GM13977 (cell line): ENCODE results near the gene IGSF5.

Source experiments
- DNase-seq: peaks from one replicate; pipeline ENCODE4 v3.0.0; 2012; ENCODE audit warnings: low spot score
- in situ Hi-C: fragments of 300-500 bp; cut with MboI; formaldehyde crosslinking; loops from one replicate; pipeline ENCODE4 v1.12.0; 2022; ENCODE audit warnings: low sequenced_read_pairs, low pct_unique_long_range_greater_than_20kb, mixed read lengths, inconsistent platforms; ENCODE audit not compliant: unreplicated experiment
- TF ChIP-seq, protein P1 (sequence below): IDR thresholded peaks from 2 replicates; pipeline ENCODE4 v1.5.1; 2012; ENCODE audit warnings: mild to moderate bottlenecking, control low read depth; ENCODE audit not compliant: insufficient read depth; ENCODE audit errors: extremely low read depth, missing control alignments

IGSF5 gene

DNA sequence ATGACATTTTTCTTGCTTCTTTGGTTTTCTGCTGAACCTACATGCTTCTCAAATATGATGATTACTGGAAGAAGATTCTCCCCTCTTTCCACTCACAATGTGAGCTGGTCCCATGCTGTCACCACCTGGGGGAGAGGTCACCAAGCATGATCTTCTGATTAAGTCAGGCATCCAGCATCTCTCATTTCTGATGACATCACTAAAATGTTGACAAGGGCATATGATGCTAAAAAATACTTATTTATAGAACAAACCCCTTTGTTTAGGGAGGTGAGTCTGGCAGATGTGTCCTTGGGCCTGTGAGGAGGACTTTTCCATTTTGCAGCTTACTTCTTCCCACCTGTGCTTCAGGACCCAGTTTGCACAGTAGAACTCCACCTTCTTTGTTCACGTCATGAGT is 80.3 kb downstream of the IGSF5 start:
- no peak for DNase-seq
- TF ChIP-seq, protein P1, sequence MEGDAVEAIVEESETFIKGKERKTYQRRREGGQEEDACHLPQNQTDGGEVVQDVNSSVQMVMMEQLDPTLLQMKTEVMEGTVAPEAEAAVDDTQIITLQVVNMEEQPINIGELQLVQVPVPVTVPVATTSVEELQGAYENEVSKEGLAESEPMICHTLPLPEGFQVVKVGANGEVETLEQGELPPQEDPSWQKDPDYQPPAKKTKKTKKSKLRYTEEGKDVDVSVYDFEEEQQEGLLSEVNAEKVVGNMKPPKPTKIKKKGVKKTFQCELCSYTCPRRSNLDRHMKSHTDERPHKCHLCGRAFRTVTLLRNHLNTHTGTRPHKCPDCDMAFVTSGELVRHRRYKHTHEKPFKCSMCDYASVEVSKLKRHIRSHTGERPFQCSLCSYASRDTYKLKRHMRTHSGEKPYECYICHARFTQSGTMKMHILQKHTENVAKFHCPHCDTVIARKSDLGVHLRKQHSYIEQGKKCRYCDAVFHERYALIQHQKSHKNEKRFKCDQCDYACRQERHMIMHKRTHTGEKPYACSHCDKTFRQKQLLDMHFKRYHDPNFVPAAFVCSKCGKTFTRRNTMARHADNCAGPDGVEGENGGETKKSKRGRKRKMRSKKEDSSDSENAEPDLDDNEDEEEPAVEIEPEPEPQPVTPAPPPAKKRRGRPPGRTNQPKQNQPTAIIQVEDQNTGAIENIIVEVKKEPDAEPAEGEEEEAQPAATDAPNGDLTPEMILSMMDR, result no peak
- in situ Hi-C loops, result no loop called here

DNA sequence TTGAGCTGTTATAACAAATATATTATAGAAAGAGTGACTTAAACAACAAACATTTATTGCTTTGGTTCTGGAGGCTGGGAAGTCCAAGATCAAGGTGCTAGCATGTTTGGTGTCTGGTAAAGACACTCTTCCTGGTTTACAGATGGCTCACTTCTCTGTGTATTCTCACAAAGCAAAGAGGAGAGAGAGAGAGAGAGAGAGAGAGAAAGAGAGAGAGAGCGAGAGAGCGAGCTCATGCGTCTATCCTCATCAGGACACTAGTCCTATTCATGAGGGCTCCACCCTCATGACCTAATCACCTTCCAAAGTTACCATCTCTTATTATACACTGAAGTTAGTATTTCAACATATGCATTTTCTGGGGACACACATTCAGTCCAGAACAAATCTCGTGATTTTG is 89.6 kb downstream of the IGSF5 start:
- in situ Hi-C loops, result no loop called here

DNA sequence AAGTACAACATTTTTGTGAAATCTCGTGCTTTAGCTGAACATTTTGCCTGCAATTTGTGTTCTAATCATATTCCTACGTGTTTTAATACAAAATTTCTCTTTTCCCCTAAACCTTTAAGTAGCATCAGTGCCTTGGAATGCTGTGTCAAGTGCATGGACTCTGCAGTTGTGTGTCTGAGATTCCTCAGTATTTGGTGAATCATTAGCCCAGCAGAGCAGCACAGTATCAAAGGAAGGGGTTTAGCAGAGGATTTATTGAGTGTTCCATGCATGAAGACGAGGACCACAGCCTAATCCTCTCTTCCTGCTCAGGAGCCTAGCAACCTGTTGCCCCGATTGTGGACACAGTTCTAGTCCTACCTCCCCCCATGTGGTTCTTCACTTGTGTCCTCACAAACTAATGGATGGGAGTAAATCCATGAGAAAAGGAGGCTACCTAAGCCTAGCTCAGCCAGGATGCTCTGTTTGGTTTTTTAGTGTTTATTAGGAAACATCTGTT is 92.9 kb downstream of the IGSF5 start:
- TF ChIP-seq, protein P1, result no peak
- no peak for DNase-seq
- in situ Hi-C loops, result no loop called here

More for the DNA sequence above, 89.6 kb downstream of the IGSF5 start:
- TF ChIP-seq, protein P1, result no peak
- no peak for DNase-seq

DNA sequence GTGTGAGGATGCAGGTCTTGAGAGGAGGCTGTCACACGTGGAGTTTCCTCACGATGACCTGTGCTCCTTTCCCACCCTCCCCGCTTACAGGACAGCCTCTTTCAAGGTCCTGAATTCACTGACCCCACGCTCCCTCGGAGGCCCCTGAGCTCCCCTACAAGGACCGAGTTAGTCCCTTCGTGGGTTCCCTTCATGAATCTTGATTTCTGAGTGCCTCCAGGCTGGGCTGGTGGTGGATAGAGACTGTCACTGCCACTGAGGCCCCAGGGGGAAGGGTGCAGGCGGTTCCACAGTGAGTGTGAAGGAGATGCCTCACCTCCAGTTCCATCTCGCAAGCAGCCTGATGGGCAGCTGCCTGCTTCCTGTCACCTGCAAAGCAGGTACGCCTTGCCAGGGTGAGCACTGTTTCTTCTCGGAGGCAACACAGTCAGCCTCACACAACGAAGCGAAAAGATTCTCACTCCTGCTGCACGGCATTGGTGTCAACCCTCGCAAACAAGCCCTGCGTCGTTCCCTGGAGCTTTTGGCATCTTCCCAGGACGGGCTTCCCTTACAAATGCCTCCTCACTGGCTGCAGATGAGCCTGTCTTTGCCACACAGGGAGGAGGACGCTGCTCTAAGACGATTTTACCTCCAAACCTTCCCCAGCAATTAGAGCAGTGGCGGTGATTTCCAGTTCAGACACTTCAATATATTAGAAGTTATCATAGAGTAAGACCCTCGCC is 95.6 kb downstream of the IGSF5 start:
- no peak for DNase-seq
- TF ChIP-seq, protein P1, result no peak
- in situ Hi-C loops, result no loop called here

DNA sequence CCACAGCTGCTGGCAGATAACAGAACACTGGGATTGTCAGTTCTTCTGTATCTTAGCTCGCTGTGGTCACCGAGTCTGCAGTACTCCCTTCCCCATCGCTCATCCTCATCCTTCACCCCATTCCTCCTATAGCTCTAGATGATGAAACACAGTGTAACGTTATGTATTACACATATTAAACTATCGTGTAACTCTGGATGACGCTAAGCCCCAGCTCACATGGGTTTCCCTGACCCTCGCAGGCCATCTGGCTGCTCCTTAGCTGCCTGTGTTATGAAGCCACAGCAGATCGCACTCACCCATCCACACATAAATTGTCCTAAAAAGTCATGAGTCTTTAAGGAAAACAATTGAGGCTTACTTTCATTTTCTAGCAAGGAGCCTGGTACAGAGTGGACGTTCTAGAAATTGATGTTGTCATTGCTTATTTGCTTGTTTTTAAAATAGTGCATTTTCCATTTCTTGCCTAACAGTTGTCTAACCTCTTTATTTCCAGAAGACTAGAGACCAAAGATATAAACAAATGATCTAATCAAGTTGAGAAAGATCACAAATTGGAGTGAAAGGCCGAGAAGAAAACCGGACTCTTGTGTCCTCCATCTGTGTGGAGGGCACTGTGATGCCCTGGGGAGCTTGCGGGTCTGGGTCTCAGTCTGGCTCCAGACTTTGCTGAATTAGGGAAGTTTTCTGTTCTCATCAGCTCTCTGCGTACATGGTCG is 97.9 kb downstream of the IGSF5 start:
- DNase-seq, result no peak
- TF ChIP-seq, protein P1, result no peak
- in situ Hi-C loops, result no loop called here

DNA sequence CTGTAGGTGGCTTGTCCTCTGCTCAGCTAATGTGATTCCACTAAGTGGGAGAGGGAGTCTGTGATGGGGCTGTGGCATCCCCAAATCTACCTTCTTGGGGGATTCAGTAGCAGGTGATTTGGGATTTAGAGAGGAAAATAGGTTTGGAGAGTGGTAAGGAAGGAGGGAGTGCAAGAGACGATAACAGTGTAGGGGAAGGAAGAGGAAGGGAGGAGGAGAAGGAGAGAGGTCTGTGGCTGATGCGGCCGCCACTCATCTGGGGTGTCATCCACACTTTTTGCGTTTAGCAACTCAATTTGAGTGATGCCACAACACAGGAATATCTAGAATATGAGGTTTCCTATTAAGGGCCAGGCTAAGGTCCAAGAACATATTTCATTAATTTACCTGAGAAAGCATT is 98.5 kb downstream of the IGSF5 start:
- TF ChIP-seq, protein P1, result no peak
- in situ Hi-C loops, result no loop called here
- no peak for DNase-seq
